CD4-positive, alpha-beta T cell treated with Interleukin-6 at 100 ng/mL for 8 hours (primary cell): ENCODE data around the gene VTN.

ENCODE experiments used
- DNase-seq: peaks from one replicate; pipeline ENCODE4 v3.0.0-alpha.2; 2020; ENCODE audit warnings: mixed read lengths, low spot score

The VTN gene

GRCh38 chr17:28370035-28370743 is at the start of gene VTN:
Gene VTN (minus strand): TSS chr17:28370307. CDS start chr17:28370203, 104 bp downstream.
- DNase-seq = no peak

- peak; percentile 61 for DNase-seq
Observed at GRCh38 chr17:28416703-28417311, 46.7 kb upstream of the VTN start.

- DNase-seq = no peak
Observed at GRCh38 chr17:28415886-28416285, 45.8 kb upstream of the VTN start.

GRCh38 chr17:28413804-28414203 is 43.7 kb upstream of the VTN start:
- DNase-seq = no peak

- no peak for DNase-seq
Observed at GRCh38 chr17:28412099-28412498, 42.0 kb upstream of the VTN start.

- no peak for DNase-seq
Observed at GRCh38 chr17:28407974-28408306, 37.8 kb upstream of the VTN start.

GRCh38 chr17:28407130-28407973 is 37.2 kb upstream of the VTN start:
- DNase-seq = no peak

GRCh38 chr17:28406473-28406814 is 36.3 kb upstream of the VTN start:
- DNase-seq = no peak

GRCh38 chr17:28405632-28406472 is 35.7 kb upstream of the VTN start, which contains the start of gene SLC46A1:
Gene SLC46A1 (minus strand): TSS chr17:28406212. CDS start chr17:28406114, 98 bp downstream.
- DNase-seq = peak; percentile 11

GRCh38 chr17:28404812-28405570 is 34.9 kb upstream of the VTN start:
- DNase-seq = no peak

GRCh38 chr17:28404461-28404811 is 34.3 kb upstream of the VTN start:
- DNase-seq = no peak

- no peak for DNase-seq
Observed at GRCh38 chr17:28404007-28404406, 33.9 kb upstream of the VTN start.

GRCh38 chr17:28402844-28403243 is 32.7 kb upstream of the VTN start:
- no peak for DNase-seq

GRCh38 chr17:28402224-28402630 is 32.1 kb upstream of the VTN start:
- DNase-seq = no peak

GRCh38 chr17:28399808-28400207 is 29.7 kb upstream of the VTN start:
- no peak for DNase-seq

- no peak for DNase-seq
Observed at GRCh38 chr17:28398280-28398981, 28.3 kb upstream of the VTN start.

GRCh38 chr17:28397687-28398279 is 27.7 kb upstream of the VTN start:
- DNase-seq = no peak

GRCh38 chr17:28397275-28397674 is 27.2 kb upstream of the VTN start:
- no peak for DNase-seq

GRCh38 chr17:28396635-28397239 is 26.6 kb upstream of the VTN start:
- no peak for DNase-seq

- DNase-seq = no peak
Observed at GRCh38 chr17:28395968-28396367, 25.9 kb upstream of the VTN start.
